Measurements from ENCODE around the gene CHST5. TPM values are rescaled to one million over a fixed set of nuclear protein-coding genes. Genes with fewer than 3 reads are reported as not detected.
A peak's percentile ranks its signal among the peaks of the same experiment; 100 is the strongest.

The CHST5 gene
- total and polyA plus RNA-seq, 2 of the 13 experiments (the other 11 are each of a cell fraction or from before 2014, with no cell fraction given) = 0.05 TPM; not detected in 1

- TF ChIP-seq ZBTB39 (CRISPR knock-in tag; IDR thresholded peaks at IDR 0.05) (peak; percentile 81; the same call in 1 of the 2 replicates), MAZ (IDR thresholded peaks at IDR 0.05; ENCODE audit: borderline replicate concordance, low read depth, low read length) (peak; percentile 38; the same call in 1 of the 2 replicates), MAZ (CRISPR knock-in tag; IDR thresholded peaks at IDR 0.05; ENCODE audit: low read depth) (peak; percentile 82), PRDM4 (CRISPR knock-in tag; IDR thresholded peaks at IDR 0.05; ENCODE audit: borderline replicate concordance) (no peak), SMAD1 (CRISPR knock-in tag; IDR thresholded peaks at IDR 0.05; ENCODE audit: borderline replicate concordance, low read depth) (peak; percentile 65; the same call in 1 of the 2 replicates), MIER2 (CRISPR knock-in tag; IDR thresholded peaks at IDR 0.05) (0 out of 2 replicates have a peak, but pooled peaks have one; percentile 31), HES4 (CRISPR knock-in tag; IDR thresholded peaks at IDR 0.05; ENCODE audit: borderline replicate concordance) (peak; percentile 57; the same call in 1 of the 2 replicates), RBM39 (IDR thresholded peaks at IDR 0.05; ENCODE audit: low read depth, low read length, poor library complexity, severe bottlenecking) (peak; percentile 70), ZXDC (CRISPR knock-in tag; IDR thresholded peaks at IDR 0.05) (no peak; the same call in 1 of the 2 replicates), SKIL (CRISPR knock-in tag; IDR thresholded peaks at IDR 0.05; ENCODE audit: borderline replicate concordance) (0 out of 2 replicates have a peak, but pooled peaks have one; percentile 35), GMEB1 (CRISPR knock-in tag; IDR thresholded peaks at IDR 0.05; ENCODE audit: borderline replicate concordance) (peak; percentile 88), IKZF1 (IDR thresholded peaks at IDR 0.05) (no peak), GMEB2 (CRISPR knock-in tag; IDR thresholded peaks at IDR 0.05; ENCODE audit: low read depth) (0 out of 2 replicates have a peak, but pooled peaks have one; percentile 46), IRF2 (CRISPR knock-in tag; IDR thresholded peaks at IDR 0.05) (peak; percentile 62; the same call in 1 of the 2 replicates)
Observed at GRCh38 chr16:75566040-75566757, 30.3 kb upstream of the CHST5 start, which contains the start of gene GABARAPL2 (continued).

Measured in HepG2 (cell line).